GM23248 (cell line): ENCODE results near the gene CCZ1B.
"Not testable (repeated sequence)": the region's sequence is repeated elsewhere in the genome, so short reads cannot be mapped to it uniquely, and the experiment has no call there.

Experiments used
- EZH2 ChIP-seq: fragments of 200-600 bp; sonication (generic); IDR thresholded peaks from 2 replicates; pipeline ENCODE4 v1.6.1; 2018; ENCODE audit warnings: antibody characterized with exemption, mild to moderate bottlenecking; ENCODE audit not compliant: insufficient read depth, poor library complexity, severe bottlenecking
- EZH2phosphoT487 ChIP-seq: fragments of 200-600 bp; sonication (generic); IDR thresholded peaks from 2 replicates; pipeline ENCODE4 v1.6.1; 2018; ENCODE audit warnings: antibody characterized with exemption, moderate library complexity, mild to moderate bottlenecking, low read depth; ENCODE audit not compliant: insufficient read depth

GRCh38 chr7:6789353-6789752 lies 36.7 kb downstream of the CCZ1B start:
- not testable (repeated sequence) for TF ChIP-seq EZH2, EZH2phosphoT487
